Measurements from ENCODE around the gene MITF.

DNA sequence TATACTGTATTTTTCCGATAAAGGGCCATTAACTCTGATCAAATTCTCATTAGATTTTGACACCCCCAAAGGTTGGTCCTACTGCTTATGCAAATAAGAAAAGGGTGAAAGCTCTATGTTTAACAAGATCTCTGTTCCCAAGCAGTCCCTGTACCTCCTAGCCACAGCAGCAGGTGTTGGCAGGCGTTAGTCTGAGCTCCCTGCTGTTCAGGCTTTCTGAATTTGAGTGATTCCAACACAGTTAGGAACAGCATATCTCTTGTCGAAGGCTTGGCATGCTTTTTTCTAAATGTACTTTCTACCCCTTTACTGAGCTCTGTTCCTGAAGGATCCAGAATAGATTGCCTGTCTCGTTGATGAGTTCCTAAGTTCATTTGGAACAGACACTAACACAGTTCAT is 42.3 kb downstream of the MITF start:
- TF ChIP-seq, protein P1, sequence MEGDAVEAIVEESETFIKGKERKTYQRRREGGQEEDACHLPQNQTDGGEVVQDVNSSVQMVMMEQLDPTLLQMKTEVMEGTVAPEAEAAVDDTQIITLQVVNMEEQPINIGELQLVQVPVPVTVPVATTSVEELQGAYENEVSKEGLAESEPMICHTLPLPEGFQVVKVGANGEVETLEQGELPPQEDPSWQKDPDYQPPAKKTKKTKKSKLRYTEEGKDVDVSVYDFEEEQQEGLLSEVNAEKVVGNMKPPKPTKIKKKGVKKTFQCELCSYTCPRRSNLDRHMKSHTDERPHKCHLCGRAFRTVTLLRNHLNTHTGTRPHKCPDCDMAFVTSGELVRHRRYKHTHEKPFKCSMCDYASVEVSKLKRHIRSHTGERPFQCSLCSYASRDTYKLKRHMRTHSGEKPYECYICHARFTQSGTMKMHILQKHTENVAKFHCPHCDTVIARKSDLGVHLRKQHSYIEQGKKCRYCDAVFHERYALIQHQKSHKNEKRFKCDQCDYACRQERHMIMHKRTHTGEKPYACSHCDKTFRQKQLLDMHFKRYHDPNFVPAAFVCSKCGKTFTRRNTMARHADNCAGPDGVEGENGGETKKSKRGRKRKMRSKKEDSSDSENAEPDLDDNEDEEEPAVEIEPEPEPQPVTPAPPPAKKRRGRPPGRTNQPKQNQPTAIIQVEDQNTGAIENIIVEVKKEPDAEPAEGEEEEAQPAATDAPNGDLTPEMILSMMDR (IDR thresholded peaks at IDR 0.05), result no peak
- TF ChIP-seq POLR2A (IDR thresholded peaks at IDR 0.05), result no peak
